Stimulated activated CD8-positive, alpha-beta memory T cell treated with anti-CD3 and anti-CD28 coated beads, Interleukin-2, amount 100 ng/mL, for 1 hour (primary cell): Measurements from ENCODE around the gene IGFBP7.

ENCODE experiments used
- DNase-seq, 2 donors: peaks; one replicate each; pipeline ENCODE4 v3.0.0-alpha.2; 2020; ENCODE audit warnings: low read depth in 2 of 2

IGFBP7 gene

DNA sequence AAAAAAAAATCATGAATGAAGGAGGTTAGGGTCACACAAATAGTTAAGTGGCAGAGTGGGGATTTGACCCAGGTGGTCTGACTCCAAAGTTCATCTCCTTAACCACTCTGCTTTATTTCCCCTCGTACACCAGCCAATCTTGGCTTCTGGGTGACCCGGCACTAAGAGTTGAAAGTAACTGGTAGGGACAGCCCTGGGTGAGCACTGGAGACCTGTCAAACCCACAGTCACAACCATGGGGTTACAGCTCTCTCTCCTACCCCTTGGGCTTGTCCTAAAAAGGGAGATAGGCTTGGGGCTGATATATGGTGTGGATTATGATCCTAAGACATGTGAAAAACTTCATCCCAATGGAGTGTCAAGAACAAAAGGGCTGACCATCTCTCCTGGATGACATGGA, 12.5 kb downstream of the IGFBP7 start:
- DNase-seq = no peak

DNA sequence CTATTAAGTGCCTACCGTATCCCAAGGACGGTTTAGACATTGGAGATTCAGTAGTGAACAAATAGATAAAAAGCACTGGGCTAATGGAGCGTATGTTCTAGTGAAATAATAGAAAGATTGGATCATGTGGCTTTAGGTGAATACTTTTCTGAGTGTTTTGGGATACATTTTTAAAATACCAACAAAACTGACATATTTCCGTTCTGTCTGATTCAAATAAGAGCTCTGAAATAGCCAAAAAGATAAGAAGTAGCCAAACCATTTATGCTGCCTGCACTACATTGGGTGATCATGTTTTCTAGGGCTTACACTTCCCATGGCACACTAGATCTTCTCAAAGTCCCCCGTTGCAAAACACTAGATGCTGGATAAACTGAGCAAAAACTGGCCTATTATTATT, 14.2 kb downstream of the IGFBP7 start:
- DNase-seq = no peak

DNA sequence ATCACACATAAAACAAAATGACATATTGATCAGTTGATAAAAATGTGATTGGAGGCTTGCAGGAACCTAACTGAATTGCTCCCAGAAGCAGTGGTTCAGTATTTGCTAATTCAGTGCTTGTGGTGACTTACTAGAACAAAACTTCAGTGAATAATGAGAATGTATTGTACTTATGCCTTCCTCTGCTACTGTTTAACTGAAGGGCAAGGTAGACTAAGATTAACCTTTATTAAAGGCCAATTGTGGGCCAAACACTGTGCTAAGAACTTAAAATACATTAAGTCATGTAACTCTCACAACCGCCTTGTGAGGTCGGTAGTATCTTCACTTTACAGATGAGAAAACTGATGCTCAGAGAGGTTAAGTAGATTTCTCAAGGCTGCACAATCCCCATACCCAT, 14.9 kb downstream of the IGFBP7 start:
- DNase-seq = no peak

DNA sequence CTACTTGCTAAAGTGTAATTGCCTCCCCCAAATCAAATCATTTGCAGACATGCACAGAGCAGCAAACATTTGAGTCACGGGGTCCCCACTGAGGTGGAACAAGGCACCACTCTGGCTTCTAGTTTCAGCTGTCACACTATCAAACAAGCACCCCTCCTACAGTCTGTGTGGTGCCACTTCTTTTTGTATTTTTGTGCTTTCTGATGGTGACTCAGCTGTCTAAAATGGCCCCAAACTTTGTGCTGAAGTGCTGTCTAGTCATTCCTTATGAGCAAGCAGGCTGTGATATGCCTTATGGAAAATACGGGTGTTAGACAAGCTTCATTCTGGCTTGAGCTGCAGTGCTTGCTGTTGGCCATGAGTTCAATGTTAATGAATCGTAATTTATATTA, 15.4 kb downstream of the IGFBP7 start:
- no peak for DNase-seq

DNA sequence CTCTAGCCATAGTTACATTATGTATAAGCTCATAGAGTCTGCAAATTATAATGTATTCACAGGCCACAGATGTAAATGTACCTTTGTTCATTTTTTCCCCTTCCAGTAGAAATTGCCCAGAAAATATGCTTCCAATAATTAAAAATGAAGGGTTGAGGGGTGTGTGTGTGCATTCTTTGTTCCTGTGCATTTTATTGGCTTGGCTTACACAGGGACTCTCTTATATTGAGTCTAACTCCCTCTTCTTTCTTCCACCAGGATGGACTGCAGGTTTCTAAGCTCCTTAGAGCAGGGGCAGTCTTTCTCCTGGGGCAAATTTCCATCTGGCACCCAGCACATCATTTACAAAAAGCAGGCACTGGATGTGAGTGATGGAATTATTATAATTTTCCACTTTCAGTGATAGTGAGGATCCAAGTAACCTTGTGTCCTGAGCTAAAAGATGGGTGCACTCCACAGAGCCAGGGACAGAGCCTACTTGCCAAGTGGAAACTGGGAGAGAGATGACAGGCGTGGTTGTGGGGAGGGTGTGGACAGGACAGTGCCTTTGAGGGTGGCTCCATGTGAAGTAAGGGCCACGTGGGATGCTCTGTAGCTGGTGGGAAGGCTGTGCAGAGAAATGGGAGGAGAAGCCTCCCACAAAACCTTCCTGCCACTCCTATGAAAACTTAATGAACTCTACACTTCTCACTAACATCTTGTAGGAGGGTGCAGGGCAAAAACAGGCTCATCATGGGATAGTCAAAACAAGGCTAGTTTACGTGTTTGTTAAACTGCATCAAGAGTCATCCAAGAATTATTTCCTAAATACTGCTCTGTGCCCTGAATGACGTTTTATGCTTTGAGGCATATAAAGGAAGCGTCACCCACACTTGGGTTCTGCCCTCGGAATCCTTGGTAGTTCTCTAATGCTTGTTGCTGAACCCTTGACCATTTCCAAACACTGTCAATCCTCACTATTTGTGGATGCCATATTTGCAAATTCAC, 16.0 kb downstream of the IGFBP7 start:
- DNase-seq = no peak

DNA sequence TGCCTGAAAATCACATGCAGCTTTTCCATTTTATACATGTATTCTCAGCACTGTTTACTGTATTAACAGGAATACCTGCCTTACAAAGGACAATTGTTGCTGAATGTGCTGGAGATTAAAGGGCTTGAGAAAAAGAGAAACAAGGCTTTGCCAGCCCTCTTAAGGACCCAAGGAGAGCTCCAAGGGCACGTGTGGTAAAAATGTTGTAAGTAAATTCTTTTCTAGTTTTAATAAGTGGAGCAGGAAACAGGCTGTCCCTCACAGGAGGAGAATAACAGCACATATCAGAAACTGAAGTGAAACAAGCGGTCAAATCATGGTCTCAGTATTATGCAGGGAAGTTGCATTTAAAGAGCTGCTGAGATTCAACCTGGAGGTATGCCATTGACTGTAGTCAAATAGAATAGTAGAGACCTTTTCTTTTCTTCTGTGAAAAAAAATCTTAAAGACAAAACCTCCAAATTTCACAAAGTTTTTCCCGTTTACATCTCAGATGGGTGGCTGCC, 18.5 kb downstream of the IGFBP7 start:
- no peak for DNase-seq

DNA sequence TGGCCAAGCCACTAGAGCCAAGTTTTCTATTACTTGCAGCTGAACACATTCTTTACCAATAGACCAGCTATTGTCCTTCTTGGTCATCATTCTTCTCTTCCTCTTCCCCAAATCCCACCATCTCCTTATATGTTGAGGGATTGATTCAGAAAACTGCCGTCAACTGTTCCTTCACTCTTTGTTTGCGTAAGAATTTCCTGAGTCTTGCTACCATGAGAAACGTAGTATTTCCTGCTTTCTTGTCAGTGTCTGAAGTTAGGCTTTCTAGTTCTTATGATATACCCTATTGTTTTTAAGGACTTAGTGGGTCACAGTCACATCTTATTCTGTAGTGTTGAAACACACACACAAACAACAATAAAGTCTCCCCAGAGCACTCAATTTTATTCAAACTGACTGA, 20.1 kb downstream of the IGFBP7 start:
- DNase-seq = no peak

DNA sequence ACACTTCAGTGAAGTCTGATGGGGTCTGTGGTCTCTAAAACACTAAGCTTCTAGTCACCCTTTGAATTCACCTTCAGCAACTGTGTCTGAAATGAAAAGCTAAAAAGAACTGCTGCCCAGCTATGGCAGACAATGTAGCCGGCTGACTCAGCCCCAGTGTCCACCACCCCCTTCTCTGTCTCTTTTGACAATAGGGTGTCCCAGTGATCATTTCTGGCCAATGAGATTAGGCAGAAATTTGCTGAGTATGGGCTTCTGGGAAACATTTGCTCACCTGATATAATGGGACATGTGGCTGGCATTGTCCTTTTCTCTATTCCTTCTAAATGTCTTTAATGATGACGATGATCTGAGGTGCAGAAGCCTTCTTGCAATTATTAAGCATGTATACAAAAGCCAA, 20.6 kb downstream of the IGFBP7 start:
- no peak for DNase-seq

DNA sequence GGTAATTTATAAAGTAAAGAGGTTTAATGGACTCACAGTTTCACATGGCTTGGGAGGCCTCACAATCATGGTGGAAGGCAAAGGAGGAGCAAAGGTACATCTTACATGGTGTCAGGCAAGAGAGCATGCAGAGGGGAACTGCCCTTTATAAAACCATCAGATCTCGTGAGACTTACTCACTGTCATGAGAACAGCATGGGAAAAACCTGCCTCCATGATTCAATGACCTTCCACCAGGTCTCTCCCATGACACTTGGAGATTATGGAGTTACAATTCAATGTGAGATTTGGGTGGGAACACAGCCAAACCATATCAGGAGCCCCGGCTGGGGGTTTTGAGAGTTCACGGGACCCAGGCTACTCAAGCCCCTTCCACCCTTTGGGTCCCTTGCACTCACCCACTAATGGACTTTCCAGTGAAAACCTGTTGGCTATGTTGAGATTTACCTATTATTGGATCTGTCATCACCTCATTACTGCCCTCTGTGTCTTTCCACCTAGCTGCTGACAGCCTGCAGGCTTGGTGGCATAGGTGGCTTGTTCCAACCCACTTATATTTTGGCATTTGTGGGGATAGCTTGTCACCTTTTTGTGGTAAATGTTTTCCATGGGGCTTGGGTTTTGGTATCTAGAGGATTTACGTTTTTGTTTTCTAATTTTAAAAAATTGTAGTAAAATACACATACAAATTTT, 24.0 kb downstream of the IGFBP7 start:
- no peak for DNase-seq

DNA sequence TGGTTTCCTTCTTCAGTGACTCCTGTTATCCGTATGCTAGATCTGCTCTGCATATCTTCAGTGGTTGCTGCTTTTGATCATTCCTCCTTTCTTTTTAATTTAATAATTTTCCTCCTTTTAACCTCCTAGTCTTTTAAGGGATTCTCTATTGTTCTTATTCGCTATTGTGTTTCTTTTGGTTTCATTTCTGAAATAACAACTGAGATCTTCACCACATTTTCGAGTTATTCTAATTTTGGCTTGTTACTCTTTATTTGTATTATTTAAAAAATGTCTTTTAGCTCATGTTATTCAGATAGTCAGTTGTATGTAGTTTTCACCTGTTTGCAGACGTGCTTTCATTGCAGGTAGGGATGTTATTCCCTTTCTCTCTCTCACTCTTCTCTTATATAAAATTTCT, 24.9 kb downstream of the IGFBP7 start:
- DNase-seq = no peak

DNA sequence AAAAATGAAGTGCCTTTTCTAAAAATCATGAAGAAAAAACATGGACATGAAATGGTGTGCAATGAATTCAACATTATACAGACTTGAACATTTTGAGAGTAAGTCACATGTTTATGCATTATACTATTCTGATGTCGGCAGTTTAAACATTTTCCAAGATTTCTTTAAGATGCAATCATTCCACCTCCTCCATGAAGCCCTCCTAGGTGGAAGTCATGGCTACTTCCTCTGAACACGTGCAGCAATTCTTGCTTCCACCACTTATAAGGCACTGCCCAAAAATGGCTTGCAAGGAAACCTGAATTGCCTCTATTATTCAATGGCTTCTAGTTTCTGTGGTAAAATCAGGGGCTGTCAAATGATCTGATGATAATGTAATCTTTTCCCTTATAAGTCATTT, 25.8 kb downstream of the IGFBP7 start:
- no peak for DNase-seq

DNA sequence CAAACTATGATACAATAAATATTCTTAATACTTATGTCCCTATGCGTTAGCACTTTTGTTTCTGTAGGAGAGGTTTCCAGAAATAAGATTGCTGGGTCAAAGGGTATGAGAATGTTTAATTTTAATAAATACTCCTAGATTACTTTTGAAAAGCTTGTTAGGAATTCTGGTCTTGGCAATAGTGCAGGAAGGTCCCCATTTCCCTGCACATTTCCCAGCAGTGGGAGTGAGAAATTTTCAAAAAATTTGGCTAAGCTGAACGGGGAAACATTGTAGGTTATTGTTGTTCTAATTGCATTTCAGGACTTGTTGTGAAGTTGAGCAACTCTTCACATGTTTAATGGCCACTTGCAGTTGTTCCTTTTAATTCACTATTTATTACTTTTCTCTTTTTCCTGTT, 27.1 kb downstream of the IGFBP7 start:
- DNase-seq = no peak

DNA sequence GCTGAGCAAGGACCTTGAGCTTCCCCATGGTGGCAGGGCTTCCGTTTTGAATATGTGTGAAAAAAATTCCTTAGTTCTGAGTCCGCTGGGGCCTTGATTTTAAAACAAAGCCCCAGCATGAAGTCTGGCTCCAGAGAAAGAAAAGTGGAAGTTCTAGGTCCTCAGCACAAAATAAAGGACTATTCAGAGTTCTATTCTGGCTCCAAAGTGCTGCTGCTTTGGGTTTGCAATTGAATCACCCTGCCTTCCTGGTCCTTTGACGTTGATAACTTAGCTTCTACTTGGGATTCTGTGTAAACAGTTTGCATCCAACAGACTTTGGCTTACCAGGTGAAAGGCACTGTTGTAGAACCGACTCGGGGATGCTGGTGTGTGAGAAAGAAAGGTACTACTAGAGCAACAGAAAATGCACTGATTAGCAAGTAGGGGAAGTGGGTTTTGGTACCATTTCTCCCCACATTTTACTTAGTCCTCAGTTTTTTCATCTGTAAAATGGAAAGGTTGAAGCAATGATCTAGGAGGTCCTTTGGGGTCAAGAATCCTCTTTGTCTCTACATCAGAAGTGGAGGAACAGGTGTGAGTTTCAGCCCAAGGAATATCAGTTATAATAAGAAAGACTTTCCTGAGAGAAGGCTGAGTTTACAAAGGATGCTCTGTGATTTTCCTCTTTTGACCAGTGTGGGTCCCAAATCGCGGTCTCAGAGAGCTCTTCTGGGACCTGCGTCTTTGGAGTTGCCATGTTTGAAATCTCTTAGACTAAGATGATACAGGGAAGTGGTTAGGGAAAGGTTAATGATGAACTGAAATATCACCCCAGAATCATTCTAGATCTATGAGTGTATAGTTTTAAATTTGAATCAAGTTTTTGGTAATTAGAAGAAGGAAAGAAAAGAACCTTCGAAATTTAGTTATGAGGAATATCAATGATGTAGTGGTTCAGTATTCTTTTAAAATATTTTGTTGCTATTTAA, 28.2 kb downstream of the IGFBP7 start:
- no peak for DNase-seq

DNA sequence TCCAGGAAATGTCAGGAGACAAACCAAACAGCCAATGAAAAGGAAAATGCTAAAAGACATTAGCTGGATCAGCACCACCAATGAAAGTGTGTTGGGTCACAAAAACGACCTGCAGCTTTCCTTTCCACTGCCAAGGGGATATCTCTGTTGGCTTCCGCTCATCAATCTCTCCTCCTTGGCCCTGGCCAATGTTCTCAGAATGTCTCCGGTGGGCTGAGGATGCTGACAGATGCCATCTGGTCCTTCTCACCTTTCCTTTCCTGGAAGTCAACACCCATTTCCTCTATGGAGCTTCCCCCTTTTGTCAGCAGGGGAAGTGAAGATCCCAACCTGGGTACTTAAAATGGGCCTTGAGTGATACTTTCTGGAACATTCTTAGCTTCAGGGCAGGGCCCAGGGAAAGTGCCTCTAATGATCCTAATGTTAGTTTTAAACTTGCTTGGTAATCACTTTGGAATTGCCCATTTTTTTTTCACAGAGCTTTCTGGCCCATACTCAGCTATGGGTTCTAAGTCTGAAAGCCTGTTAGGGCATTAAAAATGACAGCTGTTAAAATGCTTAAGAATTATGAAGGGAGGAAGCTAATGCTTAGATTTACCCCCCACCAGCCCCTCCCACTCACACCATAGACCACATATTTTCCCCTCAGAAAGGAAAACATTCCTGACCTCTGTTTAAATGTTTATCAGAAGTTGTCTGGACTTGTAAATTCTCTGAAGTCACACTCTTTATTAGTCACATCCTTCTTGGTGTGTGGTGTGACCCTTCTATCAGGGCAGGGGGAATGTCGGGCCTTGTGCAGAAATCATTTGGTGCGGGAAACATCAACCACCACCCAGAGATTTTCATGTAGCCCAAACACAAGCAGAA, 29.2 kb downstream of the IGFBP7 start:
- DNase-seq = no peak

DNA sequence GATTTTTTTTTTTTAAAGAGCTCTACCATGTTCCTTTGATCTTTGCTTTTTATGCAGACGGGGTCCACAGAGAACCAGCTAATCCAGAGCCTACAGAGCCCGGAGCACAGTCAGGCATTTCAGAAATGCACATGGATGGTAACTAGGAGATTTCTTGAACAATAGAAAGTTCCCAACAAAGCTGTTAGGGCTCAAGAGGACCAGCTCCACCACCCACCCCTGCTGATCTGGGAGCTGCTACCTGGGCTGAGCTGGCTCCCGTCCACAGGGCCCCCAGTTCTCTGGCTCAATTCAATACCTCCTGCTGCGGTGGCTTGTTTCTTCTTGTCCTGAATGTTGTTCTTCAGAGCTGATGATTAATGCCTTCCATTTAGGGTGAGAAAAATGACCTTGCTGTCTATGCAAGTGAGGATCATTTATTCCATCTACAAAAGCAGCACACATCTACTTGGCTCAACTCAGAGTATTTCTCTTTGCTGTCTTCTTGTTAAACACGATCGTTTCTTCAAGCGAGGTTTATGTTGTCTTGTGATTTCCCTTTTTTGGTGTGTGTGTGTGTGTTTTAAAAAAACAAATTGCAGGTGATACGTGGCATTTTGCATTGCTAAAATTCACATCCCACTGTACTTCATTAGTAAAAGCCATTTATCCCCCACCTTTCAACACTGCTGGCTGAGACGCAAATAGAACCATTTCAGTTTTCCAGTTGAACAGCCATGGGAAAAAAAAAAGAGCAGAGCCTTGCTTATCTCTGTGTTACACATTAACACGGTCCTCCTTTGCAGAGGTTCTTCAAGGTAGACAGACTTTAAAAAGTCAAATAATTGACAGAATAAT, 31.3 kb downstream of the IGFBP7 start:
- no peak for DNase-seq

DNA sequence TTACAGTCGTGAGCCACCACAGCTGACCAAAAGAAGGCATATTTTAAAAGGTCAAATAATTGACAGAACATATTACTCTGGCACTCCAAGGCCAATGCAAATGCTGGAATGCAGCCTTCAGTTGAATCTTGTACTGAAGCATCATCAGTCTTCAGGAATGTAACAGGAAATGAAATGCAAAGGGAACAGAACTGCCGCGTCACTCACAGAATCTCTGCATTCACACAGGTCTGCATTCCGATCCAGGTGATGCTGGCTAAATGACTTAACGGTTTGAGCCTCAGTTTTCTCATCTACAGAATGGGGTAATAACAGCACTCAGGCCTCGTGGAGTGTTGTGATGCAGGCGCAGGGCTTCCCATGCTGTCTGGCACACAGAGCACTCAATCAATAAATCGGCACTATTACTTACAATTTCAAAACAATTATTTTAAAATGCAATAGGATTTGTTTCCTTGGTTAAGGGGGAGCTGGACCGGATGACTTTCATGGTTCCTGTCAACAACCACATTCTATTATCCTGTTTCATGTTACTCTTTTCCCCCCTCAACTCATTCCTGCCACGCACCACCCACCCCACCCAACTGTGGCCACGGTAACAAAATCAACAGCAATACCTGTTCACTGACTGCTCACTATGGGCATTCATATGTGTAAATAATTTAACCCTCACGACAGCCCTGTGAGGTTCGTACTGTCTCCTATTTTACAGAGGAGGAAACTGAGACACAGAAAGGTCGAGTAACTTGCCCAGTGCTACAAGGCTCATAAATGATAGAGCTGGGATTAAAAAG, 32.4 kb downstream of the IGFBP7 start:
- no peak for DNase-seq

DNA sequence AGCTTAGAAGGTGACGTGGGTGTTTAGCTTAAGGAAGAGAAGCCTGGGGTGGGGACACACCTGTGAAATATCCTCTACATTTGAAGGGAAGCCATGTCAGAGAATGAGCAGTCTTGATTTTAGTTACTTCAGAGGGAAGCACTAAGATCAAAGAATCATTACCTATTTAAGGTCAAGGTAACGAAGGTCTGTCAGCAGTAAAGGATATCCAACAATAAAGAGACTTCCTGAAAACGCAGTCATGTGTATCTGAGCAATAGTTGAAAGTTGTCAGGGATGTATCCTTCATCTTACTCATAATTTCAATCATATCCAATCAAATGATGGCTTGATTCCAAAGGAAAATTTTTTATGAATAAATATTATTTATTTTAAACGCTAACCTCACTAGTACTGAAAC, 33.5 kb downstream of the IGFBP7 start:
- DNase-seq = no peak

DNA sequence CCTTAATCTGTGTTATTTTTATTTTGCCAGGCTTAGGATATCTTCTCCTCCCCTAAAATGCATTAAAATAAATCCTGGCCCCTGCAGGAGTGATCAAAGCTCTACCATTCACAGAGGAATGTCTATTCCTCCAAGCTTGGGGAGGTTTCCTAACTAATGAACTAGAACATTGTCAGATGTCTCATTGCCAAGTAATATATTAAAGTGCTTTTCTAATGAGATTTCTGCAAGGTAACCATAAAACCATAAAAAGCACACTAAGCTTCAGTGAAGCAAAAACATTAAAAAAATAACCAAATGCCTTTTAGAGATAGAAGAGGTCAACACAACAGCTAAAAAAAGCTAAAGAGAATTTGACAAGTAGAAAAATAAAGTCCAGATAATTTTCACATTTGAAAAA, 34.8 kb downstream of the IGFBP7 start:
- no peak for DNase-seq

DNA sequence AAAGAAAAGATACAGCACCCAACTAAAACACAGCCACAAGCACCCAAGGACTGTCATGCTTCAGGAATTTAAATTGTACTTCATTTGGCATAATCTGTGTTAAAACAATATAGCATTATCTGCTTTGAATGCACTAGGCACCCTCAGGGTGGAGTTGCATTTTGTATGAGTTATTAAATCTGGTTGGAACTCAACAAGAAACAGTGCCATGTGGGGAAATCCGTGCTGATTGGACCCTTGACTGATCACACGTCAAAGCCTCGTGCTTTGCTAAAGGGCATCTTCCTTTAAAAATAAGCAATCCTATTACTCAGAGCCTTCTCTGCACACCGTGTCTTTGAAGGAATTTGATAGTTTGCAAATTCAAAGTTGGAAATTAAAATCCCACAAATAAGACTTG, 35.4 kb downstream of the IGFBP7 start:
- DNase-seq = no peak
